ENCODE data around the gene AFF3. TPM values are rescaled to one million over a fixed set of nuclear protein-coding genes. Genes with fewer than 3 reads are reported as not detected.

Gene AFF3
- total and polyA plus RNA-seq, 10 of the 15 experiments (the other 5 are each of a cell fraction or from before 2014, with no cell fraction given) = 0.26 to 5.5 (median 3.0) TPM

- FAIRE-seq (no peak), ATAC-seq (no peak), DNase-seq (ENCODE audit: low read depth, low spot score) (no peak)
- no peak overlapping the region for H3K4me3 ChIP-seq
- ChIA-PET CTCF (no interaction called here), POLR2A (no interaction called here), SMC1A (ENCODE audit: uncharacterized antibody, unreplicated experiment) (no interaction called here), RAD21 (ENCODE audit: unreplicated experiment) (no interaction called here)
- H3K4me2 ChIP-seq (ENCODE audit: control insufficient read depth, insufficient read depth) = no peak overlapping the region
- H3K4me1 ChIP-seq (ENCODE audit: control insufficient read depth, insufficient read depth, low read length) = no peaks in the 10 kb centered on the region
- no peak overlapping the region for H3K27ac ChIP-seq (ENCODE audit: control insufficient read depth, insufficient read depth)
- H3K36me3 ChIP-seq (ENCODE audit: control insufficient read depth in 2 of 2, insufficient read depth in 2 of 2, low read length in 1 of 2) = no peaks in the 10 kb centered on the region
- 60% methylated on average over 6 of the region's 6 CpGs for WGBS (ENCODE audit: insufficient coverage, insufficient replicate concordance, low lambda C conversion rate, missing lambda C conversion rate)
- no peaks in the 10 kb centered on the region for H4K20me1 ChIP-seq (ENCODE audit: control insufficient read depth, insufficient read depth)
- no peaks in the 10 kb centered on the region for H3K27me3 ChIP-seq (replicated peaks in 1 of 2; ENCODE audit: control insufficient read depth in 2 of 2, insufficient read depth in 2 of 2, low read length in 1 of 2)
- H3K9me3 ChIP-seq (replicated peaks; ENCODE audit: control insufficient read depth, insufficient read depth, low read length) = no peaks in the 10 kb centered on the region
- intact Hi-C loops (cut with micrococcal nuclease; ENCODE audit: unreplicated experiment) = no loop called here
- H3K79me2 ChIP-seq (ENCODE audit: control insufficient read depth, insufficient read depth, low read length) = no peaks in the 10 kb centered on the region
- in situ Hi-C loops (cut with MboI) = no loop called here
- no peak overlapping the region for H2AFZ ChIP-seq (ENCODE audit: control insufficient read depth, low read depth, low read length)
- H3K9ac ChIP-seq (ENCODE audit: control insufficient read depth, insufficient read depth, low read length) = no peak overlapping the region
- no peak for TF ChIP-seq PKNOX1 (IDR thresholded peaks at IDR 0.05)
- no peak for TF ChIP-seq SP1 (IDR thresholded peaks at IDR 0.05; ENCODE audit: low read depth, low read length)
- TF ChIP-seq ATF7 (IDR thresholded peaks at IDR 0.05; ENCODE audit: low read depth) = no peak
- TF ChIP-seq ZNF217 (IDR thresholded peaks at IDR 0.05) = no peak
- no TSS peak for BruUV-seq (replicated peaks)
Observed at GRCh38 chr2:99777656-99778290, 364.6 kb downstream of the AFF3 start.

GRCh38 chr2:99776906-99777646, 365.3 kb downstream of the AFF3 start:
- DNase-seq (ENCODE audit: low read depth, low spot score) (no peak), ATAC-seq (no peak), FAIRE-seq (no peak)
- 36% methylated on average over 8 of the region's 8 CpGs for WGBS (ENCODE audit: insufficient coverage, insufficient replicate concordance, low lambda C conversion rate, missing lambda C conversion rate)
- SMC1A ChIA-PET (ENCODE audit: uncharacterized antibody, unreplicated experiment) = no interaction called here
- H3K4me2 ChIP-seq (ENCODE audit: control insufficient read depth, insufficient read depth) = no peak overlapping the region
- H3K4me3 ChIP-seq = no peak overlapping the region
- in situ Hi-C loops (cut with MboI) = no loop called here
- H4K20me1 ChIP-seq (ENCODE audit: control insufficient read depth, insufficient read depth) = no peaks in the 10 kb centered on the region
- no peaks in the 10 kb centered on the region for H3K9me3 ChIP-seq (replicated peaks; ENCODE audit: control insufficient read depth, insufficient read depth, low read length)
- no peaks in the 10 kb centered on the region for H3K36me3 ChIP-seq (ENCODE audit: control insufficient read depth in 2 of 2, insufficient read depth in 2 of 2, low read length in 1 of 2)
- RAD21 ChIA-PET (ENCODE audit: unreplicated experiment) = no interaction called here
- CTCF ChIA-PET = no interaction called here
- no peaks in the 10 kb centered on the region for H3K79me2 ChIP-seq (ENCODE audit: control insufficient read depth, insufficient read depth, low read length)
- H3K4me1 ChIP-seq (ENCODE audit: control insufficient read depth, insufficient read depth, low read length) = no peaks in the 10 kb centered on the region
- H2AFZ ChIP-seq (ENCODE audit: control insufficient read depth, low read depth, low read length) = no peak overlapping the region
- H3K27me3 ChIP-seq (replicated peaks in 1 of 2; ENCODE audit: control insufficient read depth in 2 of 2, insufficient read depth in 2 of 2, low read length in 1 of 2) = no peaks in the 10 kb centered on the region
- POLR2A ChIA-PET = no interaction called here
- no TSS peak for BruUV-seq (replicated peaks)
- intact Hi-C loops (cut with micrococcal nuclease; ENCODE audit: unreplicated experiment) = no loop called here
- H3K27ac ChIP-seq (ENCODE audit: control insufficient read depth, insufficient read depth) = no peak overlapping the region
- H3K9ac ChIP-seq (ENCODE audit: control insufficient read depth, insufficient read depth, low read length) = no peak overlapping the region
- TF ChIP-seq JUND (IDR thresholded peaks at IDR 0.05; ENCODE audit: low read depth, low read length) (no peak), STAT1 (conservative IDR thresholded peaks at IDR 0.05) (no peak), NKRF (conservative IDR thresholded peaks at IDR 0.05) (no peak), NFYB (IDR thresholded peaks at IDR 0.05; ENCODE audit: insufficient read depth, low read depth, low read length) (no peak), HSF1 (IDR thresholded peaks at IDR 0.05; ENCODE audit: low read depth, low read length) (no peak)

Measured in GM12878 (cell line).